Stimulated activated CD4-positive, alpha-beta T cell treated with anti-CD3 and anti-CD28 coated beads, Interleukin-15, amount 100 ng/mL, for 48 hours (primary cell): ENCODE results near the gene RTP2.

ENCODE experiments used
- DNase-seq, 2 donors: peaks; one replicate each; pipeline ENCODE4 v3.0.0-alpha.2; 2020; ENCODE audit warnings: low read depth in 2 of 2

RTP2 gene

DNA sequence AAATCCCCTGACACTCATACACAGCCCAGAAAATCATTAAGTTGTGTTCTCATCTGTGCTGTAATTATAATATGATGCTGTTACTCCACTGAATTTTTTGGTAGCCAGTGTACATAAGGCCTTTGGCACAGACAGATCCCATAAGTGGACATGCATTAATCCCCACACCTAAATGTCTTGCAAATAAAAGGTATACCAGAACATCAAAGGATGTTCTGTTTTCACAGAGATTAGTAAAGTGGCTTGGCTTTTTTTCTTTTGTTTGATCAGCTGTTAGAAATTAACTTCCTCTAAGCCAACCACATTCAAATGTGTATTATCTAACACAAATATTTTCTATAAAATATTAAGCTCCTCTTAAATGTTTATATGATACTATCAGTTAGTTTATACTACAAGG is 34.8 kb downstream of the RTP2 start:
- DNase-seq: no peak

DNA sequence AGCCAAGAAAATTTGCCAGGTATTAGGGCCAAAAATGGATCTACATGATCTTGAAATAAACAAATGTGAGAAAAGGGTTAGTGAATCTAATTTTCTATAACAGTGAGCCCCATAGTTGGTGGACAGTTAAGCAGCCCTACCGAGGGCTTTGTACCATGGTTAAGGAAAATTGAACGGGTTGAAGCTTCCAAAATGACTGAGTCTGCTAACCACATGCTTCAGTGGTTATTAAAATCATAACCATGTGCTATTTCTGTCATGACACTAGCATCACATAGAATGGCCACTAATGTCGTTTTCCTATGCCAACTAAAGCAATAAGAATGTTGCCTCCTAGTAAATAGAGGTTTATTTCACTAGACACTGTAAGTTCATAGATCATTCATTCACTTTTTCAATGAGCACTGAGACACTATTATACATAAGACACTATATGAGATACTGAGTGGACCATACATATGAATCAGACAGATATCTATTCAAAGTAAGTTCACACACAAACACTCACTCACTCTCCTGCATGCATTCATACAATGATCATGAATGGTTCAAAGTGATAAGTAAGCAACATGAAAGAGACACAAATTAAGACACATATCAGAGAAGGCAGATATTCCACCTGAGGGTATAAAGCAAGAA is 36.5 kb downstream of the RTP2 start:
- no peak for DNase-seq

DNA sequence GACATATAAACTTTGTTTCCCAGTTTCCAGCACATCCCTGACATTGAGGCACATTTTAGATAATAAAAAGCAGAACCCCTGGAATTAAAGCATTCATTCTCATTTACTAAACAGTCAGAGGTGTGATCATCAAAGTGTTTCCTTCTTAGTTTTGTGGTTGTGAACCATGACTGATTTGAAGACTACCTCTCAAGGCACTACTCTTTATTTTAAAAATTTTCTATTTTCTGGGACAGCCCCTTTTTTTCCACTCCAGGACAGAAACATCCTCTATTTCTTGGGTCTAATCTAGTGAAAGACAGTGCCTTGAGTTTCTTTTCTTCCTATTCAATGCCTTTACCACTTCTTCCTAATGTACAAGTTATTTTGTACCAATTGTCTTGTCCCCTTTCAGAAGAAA is 37.3 kb downstream of the RTP2 start:
- no peak for DNase-seq

DNA sequence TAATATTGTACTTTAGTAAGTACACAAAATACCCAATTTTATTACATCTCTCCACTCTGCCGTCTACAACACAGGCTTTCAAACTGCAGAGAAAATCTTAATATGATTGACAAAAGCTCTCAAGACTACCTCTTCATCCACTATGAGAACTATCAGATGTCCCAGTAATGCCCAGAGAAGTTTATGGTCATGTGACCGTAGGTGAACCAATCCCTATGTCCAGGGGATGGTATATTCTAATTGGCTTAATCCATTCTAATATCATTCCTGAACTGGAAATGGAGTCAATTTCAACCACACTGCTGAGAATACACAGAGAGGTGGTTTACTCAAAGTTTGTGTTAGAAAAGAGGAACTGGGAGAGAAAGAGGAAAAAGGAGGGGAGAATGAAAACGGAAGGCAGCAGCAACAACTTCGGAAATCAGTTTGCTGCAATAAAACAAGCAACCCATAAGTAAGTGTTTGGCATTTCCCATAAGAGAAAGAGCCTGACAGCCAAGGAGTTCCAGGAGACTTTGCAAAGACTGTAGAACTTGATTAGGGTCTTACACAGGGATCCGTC is 39.4 kb downstream of the RTP2 start:
- DNase-seq: no peak

DNA sequence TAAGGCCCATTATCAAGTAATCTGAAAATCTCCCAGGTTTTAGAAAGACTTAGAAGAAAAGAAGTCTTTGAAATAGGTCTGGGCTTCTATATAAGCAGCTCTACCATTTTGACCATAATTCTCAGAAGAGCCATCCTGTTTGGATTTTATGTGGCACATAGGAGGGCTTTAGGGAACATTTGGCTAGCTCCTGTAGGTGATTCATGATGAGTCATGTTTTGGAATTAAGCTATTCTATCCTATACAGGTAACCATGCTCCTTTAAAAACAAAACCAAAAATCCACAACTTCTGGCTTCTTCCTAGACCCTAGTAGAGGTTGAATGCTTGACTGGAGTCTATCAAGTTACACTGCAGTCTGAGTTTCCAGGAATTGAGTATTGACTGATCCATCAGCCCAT is 41.1 kb downstream of the RTP2 start:
- DNase-seq: no peak

DNA sequence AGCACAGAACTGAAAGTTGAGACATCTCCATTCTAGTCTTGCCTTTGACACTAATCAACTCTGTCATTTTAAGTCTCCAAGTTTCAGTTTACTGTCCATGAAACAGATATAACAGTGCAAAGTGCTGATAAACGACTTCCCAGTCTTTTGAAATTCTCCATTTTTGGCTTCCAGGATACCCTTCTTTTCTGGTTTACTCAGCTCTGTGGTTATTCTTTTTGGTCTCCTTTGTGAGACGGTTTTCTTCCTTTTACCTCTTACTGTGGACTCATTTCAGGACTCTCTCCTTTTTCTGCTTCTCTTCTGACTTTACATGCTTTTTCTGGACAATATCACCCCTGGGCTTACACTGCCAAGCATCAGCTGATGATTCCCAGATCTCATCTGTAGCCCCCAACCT is 51.1 kb downstream of the RTP2 start:
- no peak for DNase-seq
